ENCODE results near the gene GPR32. TPM values are rescaled to one million over a fixed set of nuclear protein-coding genes. Genes with fewer than 3 reads are reported as not detected.
"Not testable (repeated sequence)": the region's sequence is repeated elsewhere in the genome, so short reads cannot be mapped to it uniquely, and the experiment has no call there.

Gene GPR32
- not detected in 2 replicates for total RNA-seq (ENCODE audit: low replicate concordance)

- not testable (repeated sequence) for H3K4me3 ChIP-seq (ENCODE audit: low read depth, low read length); DNase-seq (ENCODE audit: low read depth)
Measured at GRCh38 chr19:50770164-50770563, at the start of gene GPR32. Gene GPR32 (plus strand): TSS chr19:50770464. CDS start chr19:50770601, 137 bp downstream.

GRCh38 chr19:50720921-50721381 lies 49.3 kb upstream of the GPR32 start:
- no peak for TF ChIP-seq CTCF (IDR thresholded peaks at IDR 0.05; ENCODE audit: insufficient read depth, low read length)
- no peak overlapping the region for H3K4me3 ChIP-seq (ENCODE audit: low read depth, low read length)
- DNase-seq (ENCODE audit: low read depth), result peak; percentile 39

- no peak for DNase-seq (ENCODE audit: low read depth)
- H3K4me3 ChIP-seq (ENCODE audit: low read depth, low read length), result no peak overlapping the region
Measured at GRCh38 chr19:50721441-50722137, 48.7 kb upstream of the GPR32 start.

GRCh38 chr19:50722201-50723013 lies 47.9 kb upstream of the GPR32 start:
- peak overlapping the region; percentile 90 for H3K4me3 ChIP-seq (ENCODE audit: low read depth, low read length)
- no peak for TF ChIP-seq CTCF (IDR thresholded peaks at IDR 0.05; ENCODE audit: insufficient read depth, low read length)
- no peak for DNase-seq (ENCODE audit: low read depth)

More at GRCh38 chr19:50721441-50722137, 48.7 kb upstream of the GPR32 start:
- no peak for TF ChIP-seq CTCF (IDR thresholded peaks at IDR 0.05; ENCODE audit: insufficient read depth, low read length)

- peak within 1 kb of the TSS; percentile 90 for H3K4me3 ChIP-seq (ENCODE audit: low read depth, low read length)
- TF ChIP-seq CTCF (IDR thresholded peaks at IDR 0.05; ENCODE audit: insufficient read depth, low read length), result no peak
- DNase-seq (ENCODE audit: low read depth), result peak; percentile 79
Measured at GRCh38 chr19:50723069-50723468, 47.2 kb upstream of the GPR32 start, which contains the start of gene CLEC11A. Gene CLEC11A (plus strand): TSS chr19:50723364. CDS start chr19:50723526, 162 bp downstream.

- H3K4me3 ChIP-seq (ENCODE audit: low read depth, low read length), result peak overlapping the region; percentile 90
- TF ChIP-seq CTCF (IDR thresholded peaks at IDR 0.05; ENCODE audit: insufficient read depth, low read length), result no peak
- DNase-seq (ENCODE audit: low read depth), result no peak
Measured at GRCh38 chr19:50723735-50724521, 46.3 kb upstream of the GPR32 start.

All from fibroblast of the aortic adventitia (primary cell).